Esophagus muscularis mucosa (tissue), 4 donors: ENCODE results near the gene TTC12. TPM values are rescaled to one million over a fixed set of nuclear protein-coding genes. Genes with fewer than 3 reads are reported as not detected.

Source experiments
- DNase-seq: peaks from one replicate; pipeline ENCODE4 v3.0.0-alpha.2; 2017; ENCODE audit errors: extremely low spot score
- H3K27ac ChIP-seq, 4 donors: fragments of 200-600 bp; sonication (generic); replicated peaks in 1 of 4; 1 replicate in 3 of 4; 2 replicates in 1 of 4; pipeline ENCODE4 v1.5.1; 2016 to 2019; ENCODE audit warnings: mild to moderate bottlenecking in 1 of 4
- H3K27me3 ChIP-seq, 4 donors: fragments of 200-600 bp; sonication (generic); one replicate each; pipeline versions ENCODE4 v1.5.1 to v1.6.0; 2016 to 2019
- H3K36me3 ChIP-seq, 4 donors: fragments of 200-600 bp; sonication (generic); one replicate each; pipeline ENCODE4 v1.5.1; 2016 to 2019
- H3K4me1 ChIP-seq, 4 donors: fragments of 200-600 bp; sonication (generic); one replicate each; pipeline ENCODE4 v1.5.1; 2016 to 2019
- H3K4me3 ChIP-seq, 4 donors: fragments of 200-600 bp; sonication (generic); 1 replicate in 2 of 4; 2 replicates in 2 of 4; pipeline ENCODE4 v1.5.1; 2016 to 2019; ENCODE audit warnings: mild to moderate bottlenecking in 4 of 4, moderate library complexity in 1 of 4
- H3K9me3 ChIP-seq, 4 donors: fragments of 200-600 bp; sonication (generic); 1 replicate in 3 of 4; 2 replicates in 1 of 4; pipeline ENCODE4 v1.5.1; 2016 to 2019
- CTCF ChIP-seq, 3 experiments: fragments of 200-600 bp in 2 of 3; fragments of 450-650 bp in 1 of 3; sonication (generic) in 2 of 3; IDR thresholded peaks; one replicate each; pipeline ENCODE4 v1.5.1; 2017 to 2019; ENCODE audit warnings: antibody characterized with exemption in 3 of 3, mild to moderate bottlenecking in 2 of 3, moderate library complexity in 1 of 3
- EP300 ChIP-seq: sonication (generic); formaldehyde crosslinking; IDR thresholded peaks from one replicate; pipeline ENCODE4 v1.6.1; 2017; ENCODE audit warnings: antibody characterized with exemption
- POLR2A ChIP-seq: fragments of 450-650 bp; IDR thresholded peaks from one replicate; pipeline ENCODE4 v1.6.1; 2017; ENCODE audit warnings: antibody characterized with exemption, moderate library complexity, mild to moderate bottlenecking, low read depth
- POLR2AphosphoS5 ChIP-seq, 2 donors: sonication (generic); formaldehyde crosslinking; IDR thresholded peaks; one replicate each; pipeline ENCODE4 v1.6.1; 2017; ENCODE audit warnings: antibody characterized with exemption in 2 of 2
- WGBS: methylation state at CpG from one replicate; pipeline ENCODE4 v1.1.5; 2018; 5-methylcytosine and 5-hydroxymethylcytosine counted together
- intact Hi-C: fragments of 100-400 bp; cut with DNase I; formaldehyde crosslinking; loops from one replicate; pipeline ENCODE4 v1.15.1; 2023
- total RNA-seq, 4 donors: library from RNA; depleted of rRNA; stranded (reverse); fragments of >200 nt; gene quantifications; one replicate each; pipeline versions ENCODE4 v1.1.0 to v1.2.1, GENCODE V29; 2016

TTC12 gene
- total RNA-seq, 4 donors from 2014 or later = 10.4 to 16.2 (median 13.3) TPM

DNA sequence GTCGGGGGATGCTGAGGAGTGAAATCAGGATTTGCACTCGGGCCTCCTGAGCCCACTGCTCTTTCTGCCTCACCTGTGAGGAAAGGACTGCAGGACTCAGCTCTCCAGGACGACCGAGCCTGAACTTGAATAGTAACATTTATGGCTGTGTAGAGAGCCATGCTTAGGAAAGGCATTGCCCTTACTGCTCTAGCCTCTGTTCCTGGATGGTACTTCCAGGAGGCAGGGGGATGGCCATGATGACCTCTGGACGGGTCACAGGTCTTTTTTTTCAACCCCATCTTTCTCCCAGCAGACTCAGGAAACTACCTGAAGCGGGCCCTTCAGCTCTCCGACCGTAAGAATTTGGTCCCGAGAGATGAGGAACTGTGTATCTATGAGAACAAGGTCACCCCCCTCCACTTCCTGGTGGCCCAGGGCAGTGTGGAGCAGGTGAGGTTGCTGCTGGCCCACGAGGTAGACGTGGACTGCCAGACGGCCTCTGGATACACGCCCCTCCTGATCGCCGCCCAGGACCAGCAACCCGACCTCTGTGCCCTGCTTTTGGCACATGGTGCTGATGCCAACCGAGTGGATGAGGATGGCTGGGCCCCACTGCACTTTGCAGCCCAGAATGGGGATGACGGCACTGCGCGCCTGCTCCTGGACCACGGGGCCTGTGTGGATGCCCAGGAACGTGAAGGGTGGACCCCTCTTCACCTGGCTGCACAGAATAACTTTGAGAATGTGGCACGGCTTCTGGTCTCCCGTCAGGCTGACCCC lies 84.5 kb downstream of the TTC12 start:
- intact Hi-C loops = no loop called here
- no peak overlapping the region for H3K27ac ChIP-seq
- WGBS = 88% methylated on average over 20 of the region's 24 CpGs
- TF ChIP-seq POLR2A (no peak), CTCF (IDR thresholded peaks at IDR 0.05) (no peak), EP300 (no peak), POLR2AphosphoS5 (IDR thresholded peaks at IDR 0.05) (no peak)
- no peaks in the 10 kb centered on the region for H3K27me3 ChIP-seq
- H3K4me3 ChIP-seq = no peak overlapping the region
- H3K36me3 ChIP-seq = no peaks in the 10 kb centered on the region
- H3K9me3 ChIP-seq = no peaks in the 10 kb centered on the region
- DNase-seq = no peak
- no peaks in the 10 kb centered on the region for H3K4me1 ChIP-seq

DNA sequence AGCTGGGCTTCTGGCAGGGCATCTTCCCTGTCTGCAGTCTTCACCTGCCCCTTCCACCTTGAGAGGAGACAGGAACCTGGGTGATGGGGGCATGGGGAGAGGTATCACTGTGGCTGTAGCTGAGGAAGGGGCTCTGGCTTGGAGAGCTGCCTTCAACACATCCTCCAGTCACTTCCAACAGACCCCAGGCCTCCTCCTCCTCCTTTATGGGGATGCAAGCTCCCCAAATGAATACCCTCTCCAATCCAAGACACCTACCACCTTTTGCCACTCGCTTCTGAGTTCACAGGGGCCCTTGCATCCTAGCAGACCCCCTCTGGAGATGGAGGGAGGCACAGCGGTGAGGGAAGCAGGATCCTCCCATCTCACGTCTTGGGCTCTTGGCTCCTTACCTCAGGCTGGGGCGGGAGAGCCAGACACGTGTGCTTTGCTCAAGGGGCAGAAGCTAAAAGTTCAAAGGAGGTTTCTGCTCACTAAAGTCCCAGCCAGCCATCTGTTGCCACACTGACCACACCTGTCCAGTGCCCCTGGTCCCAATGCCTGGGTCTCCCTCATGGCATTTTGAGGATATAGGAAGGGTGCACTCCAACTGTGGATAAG lies 86.3 kb downstream of the TTC12 start:
- Histone ChIP-seq H3K9me3 (no peaks in the 10 kb centered on the region), H3K27me3 (no peaks in the 10 kb centered on the region), H3K27ac (no peak overlapping the region), H3K36me3 (no peaks in the 10 kb centered on the region), H3K4me1 (no peaks in the 10 kb centered on the region), H3K4me3 (no peak overlapping the region)
- no peak for TF ChIP-seq POLR2A
- no peak for TF ChIP-seq POLR2AphosphoS5 (IDR thresholded peaks at IDR 0.05)
- TF ChIP-seq CTCF (IDR thresholded peaks at IDR 0.05) = no peak
- TF ChIP-seq EP300 = no peak
- no peak for DNase-seq
- intact Hi-C loops = no loop called here
- WGBS = 58% methylated on average over 5 of the region's 5 CpGs

DNA sequence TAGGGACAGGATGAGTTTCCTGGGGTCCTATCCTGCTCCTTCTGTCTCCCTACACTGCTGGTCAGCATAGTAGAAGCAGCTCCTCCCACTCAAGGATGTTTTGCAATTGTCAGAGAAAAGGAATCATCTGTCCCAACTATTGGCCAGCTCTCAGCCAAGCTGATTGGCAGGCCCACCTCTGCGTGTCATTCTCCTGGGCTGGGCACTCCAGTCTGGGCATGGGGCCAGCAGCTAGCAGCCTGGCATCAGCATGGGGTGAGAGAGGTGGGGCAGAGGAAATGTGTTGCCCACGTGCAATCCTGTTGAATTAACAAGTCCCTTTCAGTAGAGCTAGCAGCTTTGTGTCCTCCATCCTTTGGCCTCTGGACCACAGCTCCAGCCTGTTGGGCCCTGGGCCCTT lies 87.3 kb downstream of the TTC12 start:
- H3K4me1 ChIP-seq = no peaks in the 10 kb centered on the region
- H3K9me3 ChIP-seq = no peaks in the 10 kb centered on the region
- TF ChIP-seq POLR2AphosphoS5 (IDR thresholded peaks at IDR 0.05) (no peak), EP300 (no peak), CTCF (IDR thresholded peaks at IDR 0.05) (no peak), POLR2A (no peak)
- H3K27me3 ChIP-seq = no peaks in the 10 kb centered on the region
- no peaks in the 10 kb centered on the region for H3K36me3 ChIP-seq
- intact Hi-C loops = no loop called here
- no peak overlapping the region for H3K27ac ChIP-seq
- no peak for DNase-seq
- H3K4me3 ChIP-seq = no peak overlapping the region
- 46% methylated on average over 2 of the region's 2 CpGs for WGBS

DNA sequence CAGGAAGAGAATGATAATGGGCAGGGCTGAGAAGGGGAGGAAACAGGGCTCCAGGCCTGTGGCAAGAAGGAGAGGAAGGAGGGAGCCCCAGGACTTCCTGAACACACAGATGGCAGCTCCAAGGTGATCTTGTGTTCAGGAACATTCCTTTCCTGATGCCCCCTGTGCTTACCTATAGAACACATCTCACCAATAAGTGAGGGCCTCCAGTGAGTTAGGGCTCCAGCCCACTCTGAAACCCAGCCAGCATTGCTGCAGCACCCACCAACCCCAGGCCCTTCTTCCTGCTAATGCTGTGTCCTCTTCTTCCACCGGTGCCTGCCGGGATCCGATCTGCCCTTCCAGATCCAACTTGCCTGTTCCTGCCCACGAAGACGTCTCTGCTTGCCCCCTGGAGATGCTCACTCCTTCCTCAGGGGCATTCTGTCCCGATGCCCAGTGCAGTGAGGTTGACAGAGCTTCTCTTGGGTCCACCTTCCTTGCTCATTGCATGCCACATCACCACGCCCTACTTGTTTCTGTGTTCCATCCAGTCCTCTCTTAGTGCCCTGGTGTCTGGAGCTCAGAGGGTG lies 90.6 kb downstream of the TTC12 start:
- Histone ChIP-seq H3K27me3 (no peaks in the 10 kb centered on the region), H3K36me3 (no peaks in the 10 kb centered on the region), H3K27ac (no peak overlapping the region), H3K4me1 (no peaks in the 10 kb centered on the region), H3K9me3 (no peaks in the 10 kb centered on the region), H3K4me3 (no peak overlapping the region)
- intact Hi-C loops = no loop called here
- 87% methylated on average over 7 of the region's 7 CpGs for WGBS
- DNase-seq = no peak
- TF ChIP-seq CTCF (IDR thresholded peaks at IDR 0.05) (no peak), POLR2A (no peak), EP300 (no peak), POLR2AphosphoS5 (IDR thresholded peaks at IDR 0.05) (no peak)
